ENCODE results near the gene SORCS2.

The SORCS2 gene

GRCh38 chr4:7621252-7622035, 429.1 kb downstream of the SORCS2 start:
- TF ChIP-seq CTCF (IDR thresholded peaks at IDR 0.05; ENCODE audit: extremely low read depth, insufficient read depth, missing control alignments): no peak

GRCh38 chr4:7622371-7622770, 430.0 kb downstream of the SORCS2 start:
- no peak for TF ChIP-seq CTCF (IDR thresholded peaks at IDR 0.05; ENCODE audit: extremely low read depth, insufficient read depth, missing control alignments)
- no peak for DNase-seq (ENCODE audit: low spot score)
- in situ Hi-C loops (cut with MboI; ENCODE audit: low pct_unique_long_range_greater_than_20kb, low sequenced_read_pairs, unreplicated experiment): no loop called here

More at GRCh38 chr4:7621252-7622035, 429.1 kb downstream of the SORCS2 start:
- in situ Hi-C loops (cut with MboI; ENCODE audit: low pct_unique_long_range_greater_than_20kb, low sequenced_read_pairs, unreplicated experiment): no loop called here
- no peak for DNase-seq (ENCODE audit: low spot score)

- DNase-seq (ENCODE audit: low spot score): no peak
- no peak for TF ChIP-seq CTCF (IDR thresholded peaks at IDR 0.05; ENCODE audit: extremely low read depth, insufficient read depth, missing control alignments)
- in situ Hi-C loops (cut with MboI; ENCODE audit: low pct_unique_long_range_greater_than_20kb, low sequenced_read_pairs, unreplicated experiment): no loop called here
Observed at GRCh38 chr4:7623468-7623867, 431.1 kb downstream of the SORCS2 start.

GRCh38 chr4:7624396-7624980, 432.1 kb downstream of the SORCS2 start:
- in situ Hi-C loops (cut with MboI; ENCODE audit: low pct_unique_long_range_greater_than_20kb, low sequenced_read_pairs, unreplicated experiment): no loop called here
- TF ChIP-seq CTCF (IDR thresholded peaks at IDR 0.05; ENCODE audit: extremely low read depth, insufficient read depth, missing control alignments): no peak
- DNase-seq (ENCODE audit: low spot score): no peak

- in situ Hi-C loops (cut with MboI; ENCODE audit: low pct_unique_long_range_greater_than_20kb, low sequenced_read_pairs, unreplicated experiment): no loop called here
- no peak for TF ChIP-seq CTCF (IDR thresholded peaks at IDR 0.05; ENCODE audit: extremely low read depth, insufficient read depth, missing control alignments)
- DNase-seq (ENCODE audit: low spot score): no peak
Observed at GRCh38 chr4:7625071-7625470, 432.7 kb downstream of the SORCS2 start.

GRCh38 chr4:7626531-7626930, 434.2 kb downstream of the SORCS2 start:
- TF ChIP-seq CTCF (IDR thresholded peaks at IDR 0.05; ENCODE audit: extremely low read depth, insufficient read depth, missing control alignments): no peak
- DNase-seq (ENCODE audit: low spot score): no peak
- in situ Hi-C loops (cut with MboI; ENCODE audit: low pct_unique_long_range_greater_than_20kb, low sequenced_read_pairs, unreplicated experiment): no loop called here
